Lower leg skin (tissue), 4 donors: ENCODE results near the gene SLC28A1. TPM values are rescaled to one million over a fixed set of nuclear protein-coding genes. Genes with fewer than 3 reads are reported as not detected.
A peak's percentile ranks its signal among the peaks of the same experiment; 100 is the strongest.

Experiments
- DNase-seq, 2 donors: peaks; one replicate each; pipeline ENCODE4 v3.0.0-alpha.2; 2019; ENCODE audit warnings: low spot score in 2 of 2
- H3K4me3 ChIP-seq: fragments of 200-600 bp; sonication (generic); 2 replicates; pipeline ENCODE4 v1.5.1; 2017; ENCODE audit warnings: mild to moderate bottlenecking, low read depth; ENCODE audit not compliant: poor library complexity, severe bottlenecking
- POLR2A ChIP-seq, 2 donors: fragments of 450-650 bp; IDR thresholded peaks; one replicate each; pipeline ENCODE4 v1.6.1; 2016 to 2017; ENCODE audit warnings: antibody characterized with exemption in 2 of 2, mild to moderate bottlenecking in 1 of 2, moderate library complexity in 1 of 2
- WGBS, 2 donors: methylation state at CpG; one replicate each; pipeline ENCODE4 v1.1.5; 2018; 5-methylcytosine and 5-hydroxymethylcytosine counted together
- intact Hi-C: fragments of 100-400 bp; cut with DNase I; formaldehyde crosslinking; loops from one replicate; pipeline ENCODE4 v1.15.0; 2023; ENCODE audit warnings: low total_unique reads
- total RNA-seq, 4 donors: library from RNA; depleted of rRNA; stranded (reverse); fragments of >200 nt; gene quantifications; one replicate each; pipeline ENCODE4 v1.1.0, GENCODE V29; 2016
- TF ChIP-seq, protein P1 (sequence below), 3 donors: fragments of 450-650 bp; IDR thresholded peaks; one replicate each; pipeline ENCODE4 v1.5.1; 2016; ENCODE audit warnings: antibody characterized with exemption in 3 of 3, mild to moderate bottlenecking in 3 of 3, moderate library complexity in 2 of 3

SLC28A1 gene, protein sequence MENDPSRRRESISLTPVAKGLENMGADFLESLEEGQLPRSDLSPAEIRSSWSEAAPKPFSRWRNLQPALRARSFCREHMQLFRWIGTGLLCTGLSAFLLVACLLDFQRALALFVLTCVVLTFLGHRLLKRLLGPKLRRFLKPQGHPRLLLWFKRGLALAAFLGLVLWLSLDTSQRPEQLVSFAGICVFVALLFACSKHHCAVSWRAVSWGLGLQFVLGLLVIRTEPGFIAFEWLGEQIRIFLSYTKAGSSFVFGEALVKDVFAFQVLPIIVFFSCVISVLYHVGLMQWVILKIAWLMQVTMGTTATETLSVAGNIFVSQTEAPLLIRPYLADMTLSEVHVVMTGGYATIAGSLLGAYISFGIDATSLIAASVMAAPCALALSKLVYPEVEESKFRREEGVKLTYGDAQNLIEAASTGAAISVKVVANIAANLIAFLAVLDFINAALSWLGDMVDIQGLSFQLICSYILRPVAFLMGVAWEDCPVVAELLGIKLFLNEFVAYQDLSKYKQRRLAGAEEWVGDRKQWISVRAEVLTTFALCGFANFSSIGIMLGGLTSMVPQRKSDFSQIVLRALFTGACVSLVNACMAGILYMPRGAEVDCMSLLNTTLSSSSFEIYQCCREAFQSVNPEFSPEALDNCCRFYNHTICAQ
- total RNA-seq = not detected

GRCh38 chr15:84883916-84884781, at the start of gene SLC28A1:
Gene SLC28A1, plus strand, starts transcription at chr15:84884662. Its CDS starts 3,099 bp downstream, at chr15:84887761.
- no peak for TF ChIP-seq POLR2A (IDR thresholded peaks at IDR 0.05)
- TF ChIP-seq, protein P1, sequence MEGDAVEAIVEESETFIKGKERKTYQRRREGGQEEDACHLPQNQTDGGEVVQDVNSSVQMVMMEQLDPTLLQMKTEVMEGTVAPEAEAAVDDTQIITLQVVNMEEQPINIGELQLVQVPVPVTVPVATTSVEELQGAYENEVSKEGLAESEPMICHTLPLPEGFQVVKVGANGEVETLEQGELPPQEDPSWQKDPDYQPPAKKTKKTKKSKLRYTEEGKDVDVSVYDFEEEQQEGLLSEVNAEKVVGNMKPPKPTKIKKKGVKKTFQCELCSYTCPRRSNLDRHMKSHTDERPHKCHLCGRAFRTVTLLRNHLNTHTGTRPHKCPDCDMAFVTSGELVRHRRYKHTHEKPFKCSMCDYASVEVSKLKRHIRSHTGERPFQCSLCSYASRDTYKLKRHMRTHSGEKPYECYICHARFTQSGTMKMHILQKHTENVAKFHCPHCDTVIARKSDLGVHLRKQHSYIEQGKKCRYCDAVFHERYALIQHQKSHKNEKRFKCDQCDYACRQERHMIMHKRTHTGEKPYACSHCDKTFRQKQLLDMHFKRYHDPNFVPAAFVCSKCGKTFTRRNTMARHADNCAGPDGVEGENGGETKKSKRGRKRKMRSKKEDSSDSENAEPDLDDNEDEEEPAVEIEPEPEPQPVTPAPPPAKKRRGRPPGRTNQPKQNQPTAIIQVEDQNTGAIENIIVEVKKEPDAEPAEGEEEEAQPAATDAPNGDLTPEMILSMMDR (IDR thresholded peaks at IDR 0.05) = no peak
- 77 to 80% methylated on average over 11 of the region's 11 CpGs for WGBS, 2 donors
- no peak within 1 kb of the TSS for H3K4me3 ChIP-seq
- intact Hi-C loops = no loop called here
- no peak for DNase-seq

DNA sequence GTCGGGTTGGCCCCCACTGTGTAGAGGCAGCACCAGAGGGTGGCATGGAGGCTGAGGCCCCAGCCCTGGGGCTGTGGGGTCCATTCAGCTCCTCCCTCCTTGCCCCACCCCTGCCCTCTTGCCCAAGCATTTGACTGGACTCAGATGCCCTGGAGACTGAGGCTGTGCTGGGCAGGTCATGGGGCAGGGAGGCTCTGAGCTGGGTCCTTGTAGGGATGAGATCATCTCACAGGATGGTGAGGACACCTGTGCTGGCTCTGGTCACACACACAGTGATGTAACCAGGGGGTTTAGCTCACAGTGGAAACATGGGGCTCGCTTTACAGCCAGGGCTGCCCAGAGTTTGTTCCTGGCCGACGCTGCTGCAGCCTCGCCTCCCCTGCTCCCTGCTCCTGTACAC, 49.5 kb upstream of the SLC28A1 start:
- no peak for TF ChIP-seq POLR2A (IDR thresholded peaks at IDR 0.05)
- TF ChIP-seq, protein P1 (IDR thresholded peaks at IDR 0.05) = no peak
- DNase-seq = peak in 1 of 2 donors; percentile 53
- WGBS, 2 donors = 90 to 94% methylated on average over 5 of the region's 5 CpGs
- no peak overlapping the region for H3K4me3 ChIP-seq
- intact Hi-C loops = no loop called here

- peak in 1 of 2 donors; percentile 23 for DNase-seq
- intact Hi-C loops = no loop called here
- no peak overlapping the region for H3K4me3 ChIP-seq
- TF ChIP-seq, protein P1 (IDR thresholded peaks at IDR 0.05) = no peak
- TF ChIP-seq POLR2A (IDR thresholded peaks at IDR 0.05) = no peak
- 86 to 92% methylated on average over 5 of the region's 5 CpGs for WGBS, 2 donors
Measured at GRCh38 chr15:84835661-84836337, 48.7 kb upstream of the SLC28A1 start.

- 89 to 96% methylated on average over 1 of the region's 1 CpG for WGBS, 2 donors
- DNase-seq = peak in 1 of 2 donors; percentile 10
- H3K4me3 ChIP-seq = no peak overlapping the region
- intact Hi-C loops = no loop called here
- no peak for TF ChIP-seq POLR2A (IDR thresholded peaks at IDR 0.05)
- TF ChIP-seq, protein P1 (IDR thresholded peaks at IDR 0.05) = no peak
Measured at GRCh38 chr15:84836844-84837243, 47.6 kb upstream of the SLC28A1 start.

GRCh38 chr15:84839714-84840113, 44.7 kb upstream of the SLC28A1 start:
- peak in 1 of 2 donors; percentile 57 for DNase-seq
- no peak for TF ChIP-seq POLR2A (IDR thresholded peaks at IDR 0.05)
- TF ChIP-seq, protein P1 (IDR thresholded peaks at IDR 0.05) = no peak
- intact Hi-C loops = no loop called here
- no peak overlapping the region for H3K4me3 ChIP-seq
- WGBS, 2 donors = 96% methylated on average over 22 to 23 of the region's 23 CpGs
